Measurements from ENCODE around the gene HPSE2.
"Not testable (repeated sequence)": the region's sequence is repeated elsewhere in the genome, so short reads cannot be mapped to it uniquely, and the experiment has no call there.

Gene HPSE2

DNA sequence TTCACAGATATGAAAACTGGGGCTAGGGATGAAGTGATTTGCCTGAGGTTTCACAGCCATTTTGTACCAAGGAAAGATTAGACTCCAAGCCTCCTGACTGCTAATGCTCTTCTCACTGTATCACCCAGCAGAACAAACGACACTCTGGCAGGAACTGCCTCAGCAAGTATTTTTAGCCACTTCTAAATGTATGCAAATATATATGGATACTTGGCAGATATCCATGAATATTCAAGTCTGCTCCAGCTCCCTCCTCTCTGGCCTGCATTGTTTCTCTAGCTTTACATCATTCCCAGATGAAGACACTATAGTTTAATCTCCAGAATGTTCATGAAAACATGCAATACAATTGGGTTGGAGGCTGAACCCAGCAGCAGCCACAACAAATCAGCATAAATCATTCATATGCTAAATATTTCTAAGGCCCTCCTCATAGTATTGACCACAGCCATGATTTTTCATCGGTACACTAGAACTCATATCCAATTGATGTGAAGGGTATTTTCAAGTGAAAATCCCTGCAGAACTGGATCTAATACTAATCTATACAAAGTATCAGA, 65.5 kb downstream of the HPSE2 start:
- DNase-seq (ENCODE audit: extremely low read depth in 1 of 2, low read depth in 1 of 2): no peak

- DNase-seq (ENCODE audit: extremely low read depth in 1 of 2, low read depth in 1 of 2): no peak
Measured at GRCh38 chr10:99161165-99161564, 74.5 kb downstream of the HPSE2 start.

GRCh38 chr10:99143651-99144050, 92.0 kb downstream of the HPSE2 start:
- DNase-seq (ENCODE audit: extremely low read depth in 1 of 2, low read depth in 1 of 2): no peak

DNA sequence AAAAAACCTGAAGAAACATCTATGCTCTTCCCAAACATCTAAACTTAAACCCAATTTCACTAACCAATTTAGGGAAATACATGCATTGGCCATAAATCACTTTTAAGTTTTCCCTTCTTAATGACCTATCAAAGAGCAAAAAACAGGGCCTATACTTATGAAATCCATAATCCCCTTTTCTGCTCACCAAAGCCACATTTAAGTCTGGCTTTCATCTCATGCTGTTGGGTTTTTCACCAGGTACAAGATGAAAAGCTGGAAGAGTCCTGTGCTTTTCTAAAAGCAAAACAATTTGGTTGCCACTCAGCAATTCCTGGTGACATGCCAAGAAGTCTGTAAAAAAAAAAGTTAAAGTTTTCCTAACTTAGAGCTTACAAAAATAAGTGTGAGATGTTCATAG, 92.6 kb downstream of the HPSE2 start:
- no peak for DNase-seq (ENCODE audit: extremely low read depth in 1 of 2, low read depth in 1 of 2)

- DNase-seq (ENCODE audit: extremely low read depth in 1 of 2, low read depth in 1 of 2): not testable (repeated sequence)
Measured at GRCh38 chr10:99132897-99133296, 102.8 kb downstream of the HPSE2 start.

- DNase-seq (ENCODE audit: extremely low read depth in 1 of 2, low read depth in 1 of 2): no peak
Measured at GRCh38 chr10:99125879-99126278, 109.8 kb downstream of the HPSE2 start.

DNA sequence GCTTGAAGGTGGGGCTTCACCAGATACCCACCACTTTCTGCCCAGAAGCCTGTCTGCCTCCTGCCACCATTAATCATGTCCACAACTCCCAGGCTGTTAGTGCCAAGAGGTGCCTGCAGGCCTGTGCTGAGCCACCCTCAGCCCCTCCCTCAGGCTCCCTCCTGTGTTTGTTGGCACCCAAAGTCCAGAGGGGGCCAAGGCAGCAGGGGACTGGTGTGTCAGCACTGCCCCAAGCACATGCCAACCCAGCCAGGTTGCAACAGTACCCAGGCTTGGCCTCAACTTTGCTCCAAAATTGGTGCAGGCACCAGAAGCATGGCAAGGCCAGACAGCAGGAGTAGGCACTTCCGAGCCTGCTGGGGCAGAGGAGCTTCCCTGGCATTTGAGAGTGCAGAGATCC, 111.3 kb downstream of the HPSE2 start:
- DNase-seq (ENCODE audit: extremely low read depth in 1 of 2, low read depth in 1 of 2): no peak

- DNase-seq (ENCODE audit: extremely low read depth in 1 of 2, low read depth in 1 of 2): no peak
Measured at GRCh38 chr10:99123851-99124250, 111.8 kb downstream of the HPSE2 start.

DNA sequence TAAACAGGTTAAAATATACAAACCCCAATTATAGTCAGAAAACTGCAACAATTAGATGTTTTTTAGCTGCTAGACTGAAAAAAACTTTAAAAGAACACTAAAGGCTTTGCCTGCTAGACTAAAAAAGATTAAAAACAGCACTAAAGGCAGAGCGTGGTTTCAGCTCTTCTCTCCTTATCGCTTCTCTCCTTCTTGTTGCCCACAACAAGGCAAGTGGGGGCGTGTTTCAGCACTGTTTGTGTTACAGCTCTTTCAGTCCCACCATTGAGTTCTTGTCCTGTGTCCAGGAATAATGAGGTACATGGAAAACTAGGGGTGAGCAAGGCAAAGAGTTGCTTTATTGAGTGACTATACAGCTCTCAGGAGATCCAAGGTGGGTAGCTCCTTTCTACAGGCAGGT, 112.3 kb downstream of the HPSE2 start:
- DNase-seq (ENCODE audit: extremely low read depth in 1 of 2, low read depth in 1 of 2): no peak

DNA sequence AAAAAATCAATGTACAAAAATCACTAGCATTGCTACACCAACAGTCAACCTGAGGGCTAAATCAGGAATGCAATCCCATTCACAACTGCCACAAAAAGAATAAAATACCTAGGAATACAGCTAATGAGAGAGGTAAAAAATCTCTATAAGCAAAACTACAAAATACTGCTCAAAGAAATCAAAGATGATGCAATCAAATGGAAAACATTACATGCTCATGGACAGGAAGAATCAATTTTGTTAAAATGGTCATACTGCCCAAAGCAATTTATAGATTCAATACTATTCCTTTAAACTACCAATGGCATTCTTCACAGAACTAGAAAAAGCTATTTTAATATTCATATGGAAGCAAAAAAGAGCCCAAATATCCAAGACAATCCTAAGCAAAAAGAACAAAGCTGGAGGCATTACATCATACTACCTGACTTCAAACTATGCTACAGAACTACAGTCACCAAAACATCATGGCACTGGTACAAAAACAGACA, 116.3 kb downstream of the HPSE2 start:
- no peak for DNase-seq (ENCODE audit: extremely low read depth in 1 of 2, low read depth in 1 of 2)

- DNase-seq (ENCODE audit: extremely low read depth in 1 of 2, low read depth in 1 of 2): no peak
Measured at GRCh38 chr10:99115703-99116102, 119.9 kb downstream of the HPSE2 start.

DNA sequence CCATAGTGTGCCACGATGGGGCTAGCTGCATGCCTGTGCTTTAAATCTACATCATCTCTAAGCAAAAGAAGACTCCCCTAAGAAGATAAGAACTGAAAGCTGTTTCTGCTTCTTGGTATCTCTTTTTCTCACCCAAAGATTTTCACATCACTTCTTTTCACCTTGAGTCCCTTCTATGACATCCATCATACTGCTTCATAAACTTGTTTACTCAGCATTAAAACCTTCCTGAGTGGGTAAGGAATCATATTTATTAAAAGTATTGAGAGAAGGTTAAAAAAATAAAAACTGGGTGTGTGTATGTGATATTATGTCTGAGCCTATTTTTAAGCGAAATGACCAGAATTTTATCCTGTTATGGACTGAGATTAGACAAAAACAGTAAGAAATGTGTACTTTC, 150.3 kb downstream of the HPSE2 start:
- no peak for DNase-seq (ENCODE audit: extremely low read depth in 1 of 2, low read depth in 1 of 2)

DNA sequence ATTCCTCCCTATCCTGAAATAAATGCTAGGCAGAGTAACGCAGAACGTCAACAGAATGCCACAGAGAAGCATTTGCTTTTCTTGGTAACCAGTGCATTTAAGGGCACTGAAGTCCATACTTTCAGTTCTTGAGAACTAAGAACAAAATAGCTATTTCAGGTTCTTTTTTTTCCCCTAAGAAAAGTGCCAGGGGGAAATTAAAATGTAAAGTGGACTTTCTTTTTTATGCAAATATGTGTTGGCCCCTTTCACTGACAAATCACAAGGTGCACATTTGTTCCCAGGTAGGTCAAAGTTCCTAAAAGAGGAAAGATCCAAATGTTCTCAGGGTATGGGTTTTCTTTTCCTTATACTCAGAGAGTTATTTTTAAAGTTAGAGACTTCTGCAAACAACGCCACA, 151.5 kb downstream of the HPSE2 start:
- DNase-seq (ENCODE audit: extremely low read depth in 1 of 2, low read depth in 1 of 2): no peak

- DNase-seq (ENCODE audit: extremely low read depth in 1 of 2, low read depth in 1 of 2): no peak
Measured at GRCh38 chr10:99080275-99080945, 155.2 kb downstream of the HPSE2 start.

DNA sequence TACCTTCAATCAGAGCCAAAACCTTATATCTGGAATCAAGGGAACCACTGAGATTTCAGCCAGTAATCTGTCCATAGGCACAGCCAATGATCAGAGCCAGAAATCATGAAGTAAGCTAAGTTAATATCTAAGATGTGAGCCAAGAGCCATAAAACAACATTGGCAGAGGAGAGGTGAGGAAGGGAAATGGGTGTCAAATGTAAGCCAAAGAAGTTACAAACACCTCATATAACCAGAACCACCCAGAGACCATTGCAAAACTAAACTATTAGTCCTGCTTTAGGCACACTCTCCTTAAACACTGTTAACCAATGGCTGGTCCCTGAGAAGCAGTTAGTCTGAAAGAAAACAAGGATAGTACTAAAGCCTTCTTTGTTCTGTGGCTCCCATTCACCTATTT, 173.1 kb downstream of the HPSE2 start:
- no peak for DNase-seq (ENCODE audit: extremely low read depth in 1 of 2, low read depth in 1 of 2)

GRCh38 chr10:99058762-99059161, 176.9 kb downstream of the HPSE2 start:
- DNase-seq (ENCODE audit: extremely low read depth in 1 of 2, low read depth in 1 of 2): no peak

- DNase-seq (ENCODE audit: extremely low read depth in 1 of 2, low read depth in 1 of 2): no peak
Measured at GRCh38 chr10:99057936-99058690, 177.5 kb downstream of the HPSE2 start.

DNA sequence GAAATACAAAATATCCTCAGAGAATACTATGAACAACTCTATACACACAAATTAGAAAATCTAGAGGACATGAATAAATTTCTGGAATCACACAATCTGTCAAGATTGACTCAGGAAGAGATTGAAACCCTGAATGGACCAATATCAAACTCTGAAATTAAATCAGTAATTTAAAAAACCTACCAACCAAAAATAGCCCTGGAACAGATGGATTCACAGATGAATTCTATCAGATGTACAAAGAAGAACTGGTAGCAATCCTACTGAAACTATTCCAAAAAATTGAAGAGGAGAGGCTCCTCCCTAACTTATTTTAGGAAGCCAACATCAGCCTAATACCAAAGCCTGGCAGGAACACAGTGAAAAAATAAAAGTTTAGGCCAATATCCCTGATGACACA, 190.0 kb downstream of the HPSE2 start:
- DNase-seq (ENCODE audit: extremely low read depth in 1 of 2, low read depth in 1 of 2): no peak

- DNase-seq (ENCODE audit: extremely low read depth in 1 of 2, low read depth in 1 of 2): no peak
Measured at GRCh38 chr10:99042051-99042771, 193.4 kb downstream of the HPSE2 start.

GRCh38 chr10:99041468-99041867, 194.2 kb downstream of the HPSE2 start:
- no peak for DNase-seq (ENCODE audit: extremely low read depth in 1 of 2, low read depth in 1 of 2)

- no peak for DNase-seq (ENCODE audit: extremely low read depth in 1 of 2, low read depth in 1 of 2)
Measured at GRCh38 chr10:99013885-99014284, 221.8 kb downstream of the HPSE2 start.
